HepG2 (cell line): Measurements from ENCODE around the gene SLC38A3. TPM values are rescaled to one million over a fixed set of nuclear protein-coding genes. Genes with fewer than 3 reads are reported as not detected.

Source experiments
- ATF2 ChIP-seq: sonication (generic); formaldehyde crosslinking; IDR thresholded peaks from 2 replicates; pipeline ENCODE4 v1.4.0; 2020; ENCODE audit warnings: missing genetic modification reagents
- CBFB ChIP-seq: sonication (generic); formaldehyde crosslinking; IDR thresholded peaks from 2 replicates; pipeline ENCODE4 v1.4.0; 2020; ENCODE audit warnings: missing genetic modification reagents
- CHD2 ChIP-seq: IDR thresholded peaks from 2 replicates; pipeline ENCODE4 v1.6.1; 2011; ENCODE audit warnings: low read depth, low read length, improper control_type of control experiment
- DNMT3B ChIP-seq: conservative IDR thresholded peaks from 2 replicates; pipeline ENCODE4 v1.6.1; 2016; ENCODE audit warnings: missing biosample characterization, control low read depth
- FOXC1 ChIP-seq: sonication (generic); formaldehyde crosslinking; IDR thresholded peaks from 2 replicates; pipeline ENCODE4 v1.8.0; 2022; ENCODE audit warnings: mild to moderate bottlenecking, missing genetic modification reagents, borderline replicate concordance
- GTF3A ChIP-seq: sonication (generic); formaldehyde crosslinking; conservative IDR thresholded peaks from 2 replicates; pipeline ENCODE4 v1.4.0; 2020; ENCODE audit warnings: mild to moderate bottlenecking, missing genetic modification reagents
- GZF1 ChIP-seq: sonication (generic); formaldehyde crosslinking; IDR thresholded peaks from 2 replicates; pipeline ENCODE4 v1.5.1; 2020; ENCODE audit warnings: mild to moderate bottlenecking, missing genetic modification reagents
- HHEX ChIP-seq: IDR thresholded peaks from 2 replicates; pipeline ENCODE4 v1.6.1; 2016; ENCODE audit warnings: control low read depth
- HNRNPL ChIP-seq: fragments of 200-400 bp; formaldehyde crosslinking; IDR thresholded peaks from 2 replicates; pipeline ENCODE4 v1.6.1; 2017; ENCODE audit warnings: mild to moderate bottlenecking, low read depth, low read length
- HNRNPUL1 ChIP-seq: fragments of 200-400 bp; formaldehyde crosslinking; IDR thresholded peaks from 2 replicates; pipeline ENCODE4 v1.6.1; 2017; ENCODE audit warnings: low read depth, mild to moderate bottlenecking, low read length, moderate library complexity
- JDP2 ChIP-seq: sonication (generic); formaldehyde crosslinking; IDR thresholded peaks from 2 replicates; pipeline ENCODE4 v1.8.1; 2022; ENCODE audit warnings: missing genetic modification reagents, borderline replicate concordance
- KLF11 ChIP-seq: IDR thresholded peaks from 2 replicates; pipeline ENCODE4 v1.6.1; 2016; ENCODE audit warnings: missing compliant biosample characterization
- MTA1 ChIP-seq: sonication (generic); formaldehyde crosslinking; IDR thresholded peaks from 2 replicates; pipeline ENCODE4 v1.4.0; 2020; ENCODE audit warnings: missing genetic modification reagents, mild to moderate bottlenecking, borderline replicate concordance
- ONECUT2 ChIP-seq: sonication (generic); formaldehyde crosslinking; IDR thresholded peaks from 2 replicates; pipeline ENCODE4 v1.4.0; 2020; ENCODE audit warnings: missing genetic modification reagents
- SMARCC2 ChIP-seq: fragments of 450-650 bp; IDR thresholded peaks from 2 replicates; pipeline ENCODE4 v1.6.1; 2017; ENCODE audit warnings: antibody characterized with exemption, mild to moderate bottlenecking
- SP2 ChIP-seq: sonication (generic); formaldehyde crosslinking; IDR thresholded peaks from 2 replicates; pipeline ENCODE4 v1.5.1; 2020; ENCODE audit warnings: mild to moderate bottlenecking, missing genetic modification reagents
- SSRP1 ChIP-seq: IDR thresholded peaks from 2 replicates; pipeline ENCODE4 v1.6.1; 2016; ENCODE audit warnings: control low read depth
- ZBTB49 ChIP-seq: sonication (generic); formaldehyde crosslinking; IDR thresholded peaks from 2 replicates; pipeline ENCODE4 v1.4.0; 2020; ENCODE audit warnings: missing genetic modification reagents, borderline replicate concordance
- ZMYM2 ChIP-seq: sonication (generic); formaldehyde crosslinking; IDR thresholded peaks from 2 replicates; pipeline ENCODE4 v1.8.0; 2022; ENCODE audit warnings: mild to moderate bottlenecking, missing genetic modification reagents
- ZNF160 ChIP-seq: sonication (generic); formaldehyde crosslinking; IDR thresholded peaks from 2 replicates; pipeline ENCODE4 v1.8.0; 2022; ENCODE audit warnings: mild to moderate bottlenecking, inconsistent platforms, missing genetic modification reagents
- ZNF329 ChIP-seq: sonication (generic); formaldehyde crosslinking; IDR thresholded peaks from 2 replicates; pipeline ENCODE4 v1.9.0; 2021; ENCODE audit warnings: low read depth, mild to moderate bottlenecking, missing genetic modification reagents
- ZNF44 ChIP-seq: sonication (generic); formaldehyde crosslinking; IDR thresholded peaks from 2 replicates; pipeline ENCODE4 v1.5.1; 2020; ENCODE audit warnings: mild to moderate bottlenecking, missing genetic modification reagents
- ZNF441 ChIP-seq: sonication (generic); formaldehyde crosslinking; IDR thresholded peaks from 2 replicates; pipeline ENCODE4 v1.7.0; 2021; ENCODE audit warnings: missing genetic modification reagents, borderline replicate concordance
- ZNF879 ChIP-seq: sonication (generic); formaldehyde crosslinking; IDR thresholded peaks from 2 replicates; pipeline ENCODE4 v1.8.1; 2023; ENCODE audit warnings: missing genetic modification reagents
- polyA plus RNA-seq, 8 experiments: library from polyadenylated mRNA; depleted of rRNA in 3 of 8; stranded (reverse) in 7 of 8; unstranded in 1 of 8; fragments of >200 nt; fragmentation: Illumina TruSeq in 4 of 8; extraction: Trizol in 4 of 8; gene quantifications; 2 replicates each; pipeline versions ENCODE4 v1.2.1 to v1.2.3, GENCODE V29; 2011 to 2016; ENCODE audit warnings: low read depth in 4 of 8, missing spikeins in 1 of 8, mixed read lengths in 1 of 8; ENCODE audit not compliant: insufficient read depth in 1 of 8
- total RNA-seq, 5 experiments: library from RNA; depleted of rRNA; stranded (reverse); fragments of >200 nt; fragmentation: Illumina TruSeq; extraction: Trizol; gene quantifications; 2 replicates each; pipeline ENCODE4 v1.2.3, GENCODE V29; 2016; ENCODE audit warnings: low read depth in 1 of 5

SLC38A3 gene
- total and polyA plus RNA-seq, 2 of the 13 experiments (the other 11 are each of a cell fraction or from before 2014, with no cell fraction given), result 29.8 to 164 TPM

GRCh38 chr3:50171540-50172301 is 33.4 kb upstream of the SLC38A3 start (continued):
- peak; percentile 12; the same call in 1 of the 2 replicates for TF ChIP-seq ZBTB49 (CRISPR knock-in tag)
- TF ChIP-seq SSRP1 (CRISPR knock-in tag), result 0 out of 2 replicates have a peak, but pooled peaks have one; percentile 35
- TF ChIP-seq ZMYM2, result peak; percentile 93
- TF ChIP-seq ZNF879 (CRISPR knock-in tag), result no peak
- 0 out of 2 replicates have a peak, but pooled peaks have one; percentile 12 for TF ChIP-seq CHD2
- TF ChIP-seq HHEX (CRISPR knock-in tag), result no peak; the same call in 1 of the 2 replicates
- TF ChIP-seq DNMT3B (CRISPR knock-in tag), result no peak
- peak; percentile 77; the same call in 1 of the 2 replicates for TF ChIP-seq ZNF441 (CRISPR knock-in tag)
- peak; percentile 40; the same call in 1 of the 2 replicates for TF ChIP-seq SP2 (CRISPR knock-in tag)
- TF ChIP-seq ZNF44 (CRISPR knock-in tag), result 0 out of 2 replicates have a peak, but pooled peaks have one; percentile 57
- TF ChIP-seq CBFB (CRISPR knock-in tag), result peak; percentile 100
- peak; percentile 80; the same call in 1 of the 2 replicates for TF ChIP-seq FOXC1 (CRISPR knock-in tag)
- 0 out of 2 replicates have a peak, but pooled peaks have one; percentile 58 for TF ChIP-seq KLF11 (CRISPR knock-in tag)
- TF ChIP-seq HNRNPL, result peak; percentile 100
- peak; percentile 93 for TF ChIP-seq GZF1 (CRISPR knock-in tag)
- no peak for TF ChIP-seq JDP2 (CRISPR knock-in tag)
- no peak for TF ChIP-seq HNRNPUL1
- peak; percentile 87; the same call in 1 of the 2 replicates for TF ChIP-seq ZNF329 (CRISPR knock-in tag)
- peak; percentile 97 for TF ChIP-seq ATF2 (CRISPR knock-in tag)
- no peak; the same call in 1 of the 2 replicates for TF ChIP-seq ZNF160 (CRISPR knock-in tag)
- no peak for TF ChIP-seq ONECUT2 (CRISPR knock-in tag)
- TF ChIP-seq GTF3A (CRISPR knock-in tag), result peak; percentile 84; the same call in 1 of the 2 replicates
- no peak for TF ChIP-seq SMARCC2
- peak; percentile 99 for TF ChIP-seq MTA1 (CRISPR knock-in tag)
